Right forelimb (tissue), 1 donor: ENCODE results near the gene TP53I3.
"Not testable (repeated sequence)": the region's sequence is repeated elsewhere in the genome, so short reads cannot be mapped to it uniquely, and the experiment has no call there.

ENCODE experiments used
- DNase-seq: peaks from one replicate; pipeline ENCODE4 v3.0.0-alpha.2; 2018

The TP53I3 gene

GRCh38 chr2:24095171-24095677, 10.6 kb upstream of the TP53I3 start:
- DNase-seq: not testable (repeated sequence)

- not testable (repeated sequence) for DNase-seq
Observed at GRCh38 chr2:24093270-24093669, 8.6 kb upstream of the TP53I3 start.

- DNase-seq: no peak
Observed at GRCh38 chr2:24088821-24089359, 4.3 kb upstream of the TP53I3 start.

GRCh38 chr2:24087032-24087431, 2.4 kb upstream of the TP53I3 start:
- no peak for DNase-seq

- DNase-seq: no peak
Observed at GRCh38 chr2:24086241-24086640, 1.6 kb upstream of the TP53I3 start.

- no peak for DNase-seq
Observed at GRCh38 chr2:24085200-24085489, 511 bp upstream of the TP53I3 start.

- DNase-seq: no peak
Observed at GRCh38 chr2:24083567-24084385, 858 bp downstream of the TP53I3 start.

- DNase-seq: no peak
Observed at GRCh38 chr2:24082787-24083566, 1.7 kb downstream of the TP53I3 start.

GRCh38 chr2:24080701-24081100, 3.9 kb downstream of the TP53I3 start:
- DNase-seq: no peak

GRCh38 chr2:24077879-24078278, 6.8 kb downstream of the TP53I3 start:
- no peak for DNase-seq

- no peak for DNase-seq
Observed at GRCh38 chr2:24077535-24077877, 7.1 kb downstream of the TP53I3 start.

- DNase-seq: no peak
Observed at GRCh38 chr2:24076849-24077534, 7.6 kb downstream of the TP53I3 start.

GRCh38 chr2:24075915-24076848, 8.5 kb downstream of the TP53I3 start, which contains the start of gene SF3B6:
Gene SF3B6 (minus strand): TSS chr2:24076326. CDS start chr2:24076229, 97 bp downstream.
- peak; percentile 96 for DNase-seq

GRCh38 chr2:24075259-24075658, 9.4 kb downstream of the TP53I3 start:
- no peak for DNase-seq

- no peak for DNase-seq
Observed at GRCh38 chr2:24073816-24074215, 10.8 kb downstream of the TP53I3 start.

GRCh38 chr2:24072259-24072658, 12.4 kb downstream of the TP53I3 start:
- DNase-seq: no peak

- no peak for DNase-seq
Observed at GRCh38 chr2:24065341-24065740, 19.3 kb downstream of the TP53I3 start.

- DNase-seq: no peak
Observed at GRCh38 chr2:24058564-24059271, 25.9 kb downstream of the TP53I3 start.

- DNase-seq: no peak
Observed at GRCh38 chr2:24055750-24056149, 28.9 kb downstream of the TP53I3 start.

- no peak for DNase-seq
Observed at GRCh38 chr2:24054366-24055010, 30.1 kb downstream of the TP53I3 start.

GRCh38 chr2:24052951-24053350, 31.7 kb downstream of the TP53I3 start:
- no peak for DNase-seq
